Superior temporal gyrus (tissue), 1 donor: Measurements from ENCODE around the gene CCDC69.
"Not testable (repeated sequence)": the region's sequence is repeated elsewhere in the genome, so short reads cannot be mapped to it uniquely, and the experiment has no call there.

Experiments
- DNase-seq: peaks from one replicate; pipeline ENCODE4 v3.0.0-alpha.2; 2016; ENCODE audit errors: extremely low spot score

CCDC69 gene

DNA sequence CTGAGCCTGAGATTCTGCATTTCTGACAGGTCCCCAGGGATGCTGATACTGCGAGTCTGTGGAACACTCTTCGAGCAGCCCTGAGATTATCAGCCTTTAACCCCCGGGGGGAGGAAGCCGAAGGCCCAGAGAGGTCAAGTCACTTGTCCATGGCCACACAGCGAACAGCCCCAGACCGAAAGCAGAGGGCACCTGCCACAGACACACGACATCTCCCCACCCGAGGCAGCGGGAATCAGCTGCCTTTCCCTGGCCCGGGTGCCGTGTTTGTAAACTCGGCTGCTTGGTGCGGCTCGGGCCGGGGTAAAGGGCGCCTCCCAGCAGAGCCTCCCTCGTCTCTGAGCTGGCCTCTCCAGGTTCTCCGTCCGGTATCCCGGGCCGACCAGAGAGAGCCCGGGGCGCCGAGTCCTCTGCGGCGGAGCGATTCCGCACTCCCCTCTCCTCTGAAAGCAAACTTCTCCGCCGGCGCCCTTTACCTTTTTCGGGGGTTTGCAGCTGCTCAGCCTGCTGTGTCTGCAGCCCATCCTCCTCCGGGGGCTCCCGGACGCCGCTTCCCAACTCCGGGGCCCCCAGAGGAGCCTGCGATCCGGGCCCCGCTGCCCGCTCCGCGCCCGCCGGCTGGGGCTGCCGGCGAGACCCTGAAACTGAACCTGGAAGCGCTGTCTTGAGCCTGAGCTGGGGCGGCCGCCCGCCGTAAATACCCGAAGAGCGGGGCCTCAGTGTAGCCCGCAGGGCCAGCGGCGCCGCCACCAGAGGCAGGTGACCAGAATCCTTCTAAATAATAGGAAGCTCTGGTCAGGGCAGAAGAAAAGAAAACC lies at the start of gene CCDC69:
Gene CCDC69, minus strand, starts transcription at position 646 of the 818 bp plus-strand sequence. Its CDS starts 122 bp downstream, at position 524.
- peak; percentile 55 for DNase-seq

- DNase-seq = no peak
These were observed 47.4 kb upstream of the CCDC69 start for GRCh38 chr5:151271336-151271735.

- no peak for DNase-seq
These were observed 46.7 kb upstream of the CCDC69 start for GRCh38 chr5:151270599-151270998.

GRCh38 chr5:151267491-151268260 lies 43.8 kb upstream of the CCDC69 start:
- no peak for DNase-seq

DNA sequence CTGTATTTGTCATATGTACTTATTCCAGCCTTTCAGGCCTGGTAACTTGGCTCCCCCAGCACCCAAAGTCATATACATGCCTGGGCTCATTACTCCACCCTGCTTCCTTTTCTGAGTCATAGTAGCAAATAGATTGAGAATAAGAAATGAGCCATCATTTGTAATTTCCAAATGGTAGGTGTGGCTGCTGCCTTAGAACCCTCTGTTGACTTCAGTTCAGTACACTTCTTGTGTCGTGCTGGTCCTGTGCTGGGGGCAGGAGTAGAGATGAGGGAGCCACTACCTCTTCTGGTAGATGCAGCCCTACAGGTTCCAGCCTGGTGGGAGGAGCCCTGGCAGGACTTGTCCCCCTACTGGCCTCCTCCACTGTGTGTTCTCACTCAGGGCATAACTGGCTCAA lies 40.2 kb upstream of the CCDC69 start:
- DNase-seq = no peak

GRCh38 chr5:151262532-151262931 lies 38.6 kb upstream of the CCDC69 start:
- DNase-seq = no peak

GRCh38 chr5:151259931-151260330 lies 36.0 kb upstream of the CCDC69 start:
- DNase-seq = no peak

- no peak for DNase-seq
These were observed 34.9 kb upstream of the CCDC69 start for GRCh38 chr5:151258816-151259215.

DNA sequence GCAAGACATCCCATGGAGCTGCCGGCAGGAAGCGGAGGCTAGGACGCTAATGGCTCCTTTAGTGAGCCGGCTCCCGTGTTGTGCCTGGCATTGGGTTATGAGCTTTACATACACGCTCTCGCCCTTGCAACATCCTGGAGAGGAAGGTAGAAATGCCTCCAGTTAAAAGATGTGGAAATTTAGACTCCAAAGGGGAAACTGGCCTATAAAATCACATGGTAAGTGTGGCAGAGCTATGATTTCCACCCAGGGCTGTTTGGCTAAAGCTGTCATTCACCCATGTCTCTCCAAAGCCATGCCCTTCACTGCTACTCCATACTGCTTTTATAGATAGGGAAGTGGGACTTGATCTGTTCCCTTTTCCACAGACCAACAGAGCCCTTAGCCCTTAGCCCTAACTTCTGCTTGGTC lies 34.3 kb upstream of the CCDC69 start:
- DNase-seq = no peak

DNA sequence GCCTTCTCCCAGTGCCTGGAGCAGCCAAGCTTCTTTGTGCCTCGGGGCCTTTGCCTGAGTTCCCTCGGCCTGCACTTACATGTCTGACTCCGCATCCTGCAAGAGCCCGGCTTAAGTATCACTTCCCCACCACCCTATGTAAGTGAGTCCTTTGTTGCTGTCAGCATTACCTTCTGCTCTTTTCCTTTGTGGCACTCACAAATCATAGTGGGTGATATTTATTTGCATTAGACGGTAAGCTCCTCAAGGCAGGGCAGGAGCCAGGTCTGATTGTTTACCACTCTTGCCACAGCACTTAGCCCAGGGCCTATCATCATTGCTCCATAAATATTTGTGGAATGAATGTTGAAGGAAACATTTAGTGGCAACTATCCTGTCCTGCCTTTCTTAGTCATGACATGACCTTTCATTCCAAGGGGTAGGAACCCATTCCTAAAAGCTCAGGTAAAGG lies 33.9 kb upstream of the CCDC69 start:
- no peak for DNase-seq

DNA sequence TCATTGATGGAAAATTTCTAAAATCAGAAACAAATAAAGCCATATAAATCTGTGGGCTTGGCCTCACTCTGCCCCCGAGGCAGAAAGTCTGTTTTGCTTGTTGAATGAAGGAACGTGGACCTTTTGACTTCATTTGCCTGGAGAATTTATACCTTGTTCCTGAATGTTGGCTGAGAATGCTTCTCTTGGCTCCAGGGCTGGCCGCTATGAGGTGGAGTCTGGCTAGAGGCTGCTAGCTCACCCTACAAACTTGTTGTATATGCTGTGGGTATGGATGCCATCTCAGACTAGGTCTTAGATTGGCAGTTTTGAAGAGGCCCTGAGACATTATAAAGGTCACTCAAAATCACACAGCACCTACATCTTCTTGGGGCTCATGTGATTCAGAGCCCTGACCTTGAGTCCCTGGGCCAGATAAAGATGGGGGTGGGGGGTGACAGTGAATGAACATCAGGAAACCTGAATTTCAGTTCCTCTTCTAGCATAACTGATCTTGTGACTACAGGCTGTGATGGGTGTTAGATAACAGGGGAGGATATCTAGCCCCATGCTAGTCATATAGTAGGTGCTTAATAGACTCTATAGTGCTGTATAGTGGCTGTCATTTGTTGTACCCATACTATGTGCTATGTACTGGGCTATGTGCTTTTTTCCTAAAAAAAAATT lies 31.9 kb upstream of the CCDC69 start:
- DNase-seq = no peak

DNA sequence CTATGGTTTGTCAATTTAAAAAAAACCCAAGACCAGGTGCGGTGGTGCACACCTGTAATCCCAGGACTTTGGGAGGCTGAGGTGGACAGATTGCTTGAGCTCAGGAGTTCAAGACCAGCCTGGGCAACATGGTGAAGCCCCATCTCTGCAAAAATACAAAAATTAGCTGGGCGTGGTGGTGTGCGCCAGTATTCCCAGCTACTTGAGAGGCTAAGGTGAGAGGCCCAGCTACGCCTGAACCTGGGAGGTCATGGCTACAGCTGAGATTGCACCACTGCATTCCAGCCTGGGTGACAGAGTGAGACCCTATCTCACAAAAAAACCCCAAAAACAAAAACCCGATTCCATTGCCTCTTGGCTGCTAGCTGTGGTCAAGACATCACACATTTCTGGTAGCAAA lies 31.1 kb upstream of the CCDC69 start:
- not testable (repeated sequence) for DNase-seq

- no peak for DNase-seq
These were observed 30.7 kb upstream of the CCDC69 start for GRCh38 chr5:151254556-151254955.

DNA sequence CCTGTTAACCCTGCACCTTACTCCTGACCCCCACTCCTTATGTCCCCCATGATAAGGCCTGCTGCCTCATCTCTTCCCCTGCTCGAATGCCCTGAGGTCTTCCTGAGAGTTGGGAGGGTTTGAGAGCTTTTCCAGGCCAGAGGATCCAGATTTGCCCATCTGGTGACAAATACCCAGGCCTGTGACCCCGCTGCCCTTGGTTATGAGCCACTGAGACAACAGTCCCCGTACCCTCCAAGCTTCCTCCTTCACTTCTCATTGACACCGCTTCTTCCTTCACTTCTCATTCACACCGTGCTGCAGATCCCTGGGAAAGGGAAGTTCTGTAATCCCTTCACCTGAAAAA lies 29.7 kb upstream of the CCDC69 start:
- DNase-seq = no peak

DNA sequence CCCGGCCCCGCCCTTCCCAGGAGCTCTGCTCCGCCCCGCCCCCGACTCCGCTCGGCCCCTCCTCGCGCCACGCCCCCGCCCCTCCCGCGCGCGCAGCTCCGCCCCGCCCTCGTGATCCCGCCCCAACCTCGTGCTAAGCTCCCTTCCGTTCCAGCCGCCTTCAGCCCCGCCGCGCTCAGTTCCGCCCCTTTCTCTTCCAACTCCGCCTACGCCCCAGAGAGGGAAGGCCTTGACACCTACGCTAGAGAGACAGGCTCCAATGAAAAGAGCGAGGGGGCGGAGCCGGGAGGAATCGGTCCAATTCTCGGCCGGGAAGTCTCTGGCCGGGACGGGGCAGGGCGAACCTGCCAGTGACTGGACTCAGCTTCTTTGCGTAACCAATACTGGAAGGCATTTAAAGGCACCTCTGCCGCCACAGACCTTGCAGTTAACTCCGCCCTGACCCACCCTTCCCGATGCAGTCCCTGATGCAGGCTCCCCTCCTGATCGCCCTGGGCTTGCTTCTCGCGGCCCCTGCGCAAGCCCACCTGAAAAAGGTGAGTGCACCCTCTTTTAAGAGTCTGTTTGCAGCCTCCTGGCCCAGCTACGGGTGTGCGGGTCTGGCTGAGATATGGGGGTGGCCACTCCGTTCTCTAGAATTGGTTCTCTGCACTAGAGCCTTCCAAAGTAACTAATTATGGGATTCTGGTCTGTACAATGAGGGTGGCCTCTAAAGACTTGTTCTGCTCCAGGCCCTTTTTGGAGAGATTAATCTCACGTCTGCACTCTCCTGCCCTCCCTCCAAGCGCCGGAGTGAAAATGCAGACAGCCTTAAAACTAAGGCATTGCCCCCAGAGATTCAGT lies 29.1 kb upstream of the CCDC69 start, which contains the start of gene GM2A:
Gene GM2A, plus strand, starts transcription at position 424 of the 843 bp plus-strand sequence. Its CDS starts 32 bp downstream, at position 456.
- peak; percentile 99 for DNase-seq

GRCh38 chr5:151251621-151252020 lies 27.7 kb upstream of the CCDC69 start:
- DNase-seq = no peak

GRCh38 chr5:151251001-151251551 lies 27.2 kb upstream of the CCDC69 start:
- DNase-seq = no peak

DNA sequence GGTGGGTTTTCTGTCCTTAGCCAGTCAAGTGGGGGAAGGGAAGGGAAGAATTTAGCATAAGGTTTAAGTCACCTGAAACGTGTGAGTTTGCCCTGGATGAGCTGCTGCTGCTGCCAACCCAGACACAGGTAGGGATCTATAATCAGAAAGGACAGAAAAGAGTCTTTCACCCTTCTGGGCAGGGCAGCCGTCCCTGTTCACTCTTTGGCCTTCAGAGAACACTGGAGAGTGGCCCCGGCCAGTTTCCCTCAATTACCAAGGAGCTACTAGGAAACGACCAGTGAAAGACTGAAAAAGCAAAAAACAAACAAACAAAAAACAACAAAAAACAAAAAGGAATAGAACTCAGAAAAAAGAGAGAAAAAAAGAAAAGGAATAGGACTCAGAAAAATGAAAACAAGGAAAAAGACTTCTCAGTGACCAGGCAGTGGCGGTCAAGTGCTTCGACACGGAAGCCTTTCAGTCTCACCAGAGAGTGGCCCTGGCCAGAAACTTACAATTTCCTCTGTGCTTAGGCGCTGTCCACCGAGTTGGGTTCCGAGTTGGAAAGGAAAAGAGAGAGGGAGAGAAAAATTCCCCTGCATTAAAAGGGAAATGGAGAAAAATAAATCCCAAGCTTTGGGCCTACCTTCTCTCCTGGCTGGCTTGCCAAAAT lies 26.6 kb upstream of the CCDC69 start:
- no peak for DNase-seq

DNA sequence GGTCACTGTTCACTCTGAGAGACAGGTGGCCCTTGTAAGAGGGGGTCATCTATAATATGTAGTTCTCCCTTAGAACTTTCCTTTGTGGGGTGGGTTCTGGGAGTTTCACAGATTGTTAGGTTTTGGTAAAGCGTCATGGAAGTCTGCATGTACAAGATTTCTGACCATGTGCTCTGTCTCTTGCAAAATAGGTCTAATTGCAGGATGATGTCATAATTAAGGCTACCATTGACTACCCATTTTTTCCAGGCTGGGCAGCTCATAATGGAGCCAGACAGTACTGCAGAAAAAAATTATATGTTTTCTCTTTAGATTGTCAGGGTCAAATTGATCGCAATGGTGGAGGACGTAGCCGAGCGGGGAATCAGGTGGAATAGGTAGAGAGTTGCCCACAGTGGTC lies 25.4 kb upstream of the CCDC69 start:
- no peak for DNase-seq

DNA sequence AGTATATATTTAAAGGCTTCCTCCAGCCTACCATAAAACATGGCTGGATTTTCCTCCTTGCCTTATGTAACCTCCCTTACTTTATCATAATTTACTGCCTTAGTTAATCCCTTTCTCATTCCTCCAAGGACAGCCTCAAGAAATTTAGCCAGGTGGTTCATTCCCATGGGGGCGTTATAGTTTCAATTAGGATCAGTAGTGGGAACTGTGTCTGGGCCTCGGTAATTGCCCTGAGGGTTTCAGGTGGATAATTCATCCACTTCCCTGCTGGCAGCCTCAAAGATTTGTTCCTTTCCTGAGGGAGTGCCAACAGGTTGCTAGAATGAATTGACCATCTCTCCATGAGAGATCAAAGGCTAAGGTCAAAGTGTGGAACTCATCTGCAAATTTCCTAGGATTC lies 24.8 kb upstream of the CCDC69 start:
- no peak for DNase-seq
